Measurements from ENCODE around the gene MTCH1.
"Not testable (repeated sequence)": the region's sequence is repeated elsewhere in the genome, so short reads cannot be mapped to it uniquely, and the experiment has no call there.

The MTCH1 gene

DNA sequence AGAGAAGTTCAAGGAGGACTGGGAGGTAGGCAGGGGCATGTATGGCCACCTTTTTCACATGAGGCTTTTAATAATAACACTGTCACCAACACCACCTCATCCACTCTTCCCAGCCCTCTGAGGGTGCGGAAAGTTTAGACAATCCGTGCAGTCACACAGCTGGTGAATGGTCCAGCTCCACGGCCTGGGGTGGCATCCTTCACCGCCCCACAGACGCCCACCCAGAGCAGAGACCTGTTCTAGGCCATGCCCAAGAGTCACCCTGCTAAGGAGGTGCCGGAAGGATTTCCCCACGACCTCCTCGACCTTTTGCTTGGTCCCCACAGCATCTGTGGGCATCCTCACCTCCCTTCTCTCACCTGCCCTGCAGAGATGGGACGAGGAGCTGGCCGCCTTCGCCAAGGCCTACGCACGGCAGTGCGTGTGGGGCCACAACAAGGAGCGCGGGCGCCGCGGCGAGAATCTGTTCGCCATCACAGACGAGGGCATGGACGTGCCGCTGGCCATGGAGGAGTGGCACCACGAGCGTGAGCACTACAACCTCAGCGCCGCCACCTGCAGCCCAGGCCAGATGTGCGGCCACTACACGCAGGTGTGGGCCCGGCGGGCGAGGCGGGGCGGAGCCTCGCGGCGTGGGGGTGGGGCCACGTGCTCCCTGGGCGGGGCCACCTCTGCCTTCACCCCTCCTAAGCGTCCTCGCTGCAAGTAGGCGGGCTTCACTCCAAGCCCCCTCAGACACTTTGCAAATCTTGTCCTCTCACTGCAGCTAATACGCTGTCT lies 27.0 kb downstream of the MTCH1 start:
- no peak overlapping the region for H3K9ac ChIP-seq (ENCODE audit: low read length in 2 of 2)

GRCh38 chr6:36957773-36958271 lies 28.2 kb downstream of the MTCH1 start:
- Histone ChIP-seq H3K4me3 (ENCODE audit: low read length in 2 of 2) (peak overlapping the region in 1 of 2 donors; percentile 22), H3K9ac (ENCODE audit: low read length in 2 of 2) (no peak overlapping the region), H3K27ac (ENCODE audit: low read length) (no peak overlapping the region), H3K9me3 (ENCODE audit: control insufficient read depth in 2 of 2, low read length in 2 of 2) (no peaks in the 10 kb centered on the region), H3K27me3 (ENCODE audit: control insufficient read depth in 1 of 2, insufficient read depth in 2 of 2, low read length in 2 of 2) (no peaks in the 10 kb centered on the region), H3K36me3 (ENCODE audit: control insufficient read depth in 2 of 2, insufficient read depth in 2 of 2, low read length in 2 of 2) (no peaks in the 10 kb centered on the region), H3K4me1 (ENCODE audit: control insufficient read depth, insufficient read depth, low read length) (peaks cover 3% of the 10 kb centered on the region)

More for the DNA sequence above, 27.0 kb downstream of the MTCH1 start:
- H3K36me3 ChIP-seq (ENCODE audit: control insufficient read depth in 2 of 2, insufficient read depth in 2 of 2, low read length in 2 of 2) = no peaks in the 10 kb centered on the region
- H3K9me3 ChIP-seq (ENCODE audit: control insufficient read depth in 2 of 2, low read length in 2 of 2) = no peaks in the 10 kb centered on the region
- peaks cover 7% of the 10 kb centered on the region for H3K4me1 ChIP-seq (ENCODE audit: control insufficient read depth, insufficient read depth, low read length)
- H3K27ac ChIP-seq (ENCODE audit: low read length) = no peak overlapping the region
- H3K4me3 ChIP-seq (ENCODE audit: low read length in 2 of 2) = no peak overlapping the region
- H3K27me3 ChIP-seq (ENCODE audit: control insufficient read depth in 1 of 2, insufficient read depth in 2 of 2, low read length in 2 of 2) = no peaks in the 10 kb centered on the region

GRCh38 chr6:36956446-36956820 lies 29.6 kb downstream of the MTCH1 start:
- peak overlapping the region in 1 of 2 donors; percentile 57 for H3K4me3 ChIP-seq (ENCODE audit: low read length in 2 of 2)
- no peak overlapping the region for H3K27ac ChIP-seq (ENCODE audit: low read length)
- H3K36me3 ChIP-seq (ENCODE audit: control insufficient read depth in 2 of 2, insufficient read depth in 2 of 2, low read length in 2 of 2) = no peaks in the 10 kb centered on the region
- peaks cover 3% of the 10 kb centered on the region for H3K4me1 ChIP-seq (ENCODE audit: control insufficient read depth, insufficient read depth, low read length)
- no peak overlapping the region for H3K9ac ChIP-seq (ENCODE audit: low read length in 2 of 2)
- no peaks in the 10 kb centered on the region for H3K9me3 ChIP-seq (ENCODE audit: control insufficient read depth in 2 of 2, low read length in 2 of 2)
- H3K27me3 ChIP-seq (ENCODE audit: control insufficient read depth in 1 of 2, insufficient read depth in 2 of 2, low read length in 2 of 2) = no peaks in the 10 kb centered on the region

- peaks cover 3% of the 10 kb centered on the region for H3K4me1 ChIP-seq (ENCODE audit: control insufficient read depth, insufficient read depth, low read length)
- H3K27me3 ChIP-seq (ENCODE audit: control insufficient read depth in 1 of 2, insufficient read depth in 2 of 2, low read length in 2 of 2) = no peaks in the 10 kb centered on the region
- H3K27ac ChIP-seq (ENCODE audit: low read length) = no peak overlapping the region
- H3K9me3 ChIP-seq (ENCODE audit: control insufficient read depth in 2 of 2, low read length in 2 of 2) = no peaks in the 10 kb centered on the region
- H3K36me3 ChIP-seq (ENCODE audit: control insufficient read depth in 2 of 2, insufficient read depth in 2 of 2, low read length in 2 of 2) = no peaks in the 10 kb centered on the region
- no peak overlapping the region for H3K9ac ChIP-seq (ENCODE audit: low read length in 2 of 2)
- H3K4me3 ChIP-seq (ENCODE audit: low read length in 2 of 2) = peak overlapping the region in 1 of 2 donors; percentile 57
These were observed 30.1 kb downstream of the MTCH1 start for GRCh38 chr6:36955671-36956445.

DNA sequence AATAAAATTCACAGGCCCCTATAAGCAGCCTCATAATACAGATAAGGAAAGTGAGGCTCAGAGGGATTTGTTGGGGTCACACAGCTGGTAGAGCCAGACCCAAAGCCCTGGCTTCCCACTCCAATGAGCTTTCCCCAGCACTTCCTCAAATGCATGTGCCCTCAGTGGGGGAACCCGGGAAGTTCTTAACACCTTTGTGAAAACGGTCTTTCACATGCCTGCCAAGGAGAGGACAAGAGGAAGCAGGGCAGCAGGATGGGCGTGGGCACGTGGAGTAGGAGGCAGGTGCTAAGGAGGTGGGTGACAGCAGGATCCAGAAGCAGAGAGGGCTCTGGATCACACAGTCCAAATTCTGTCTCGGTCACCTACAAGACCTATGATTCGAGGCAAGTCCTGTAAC lies 30.9 kb downstream of the MTCH1 start:
- Histone ChIP-seq H3K4me3 (ENCODE audit: low read length in 2 of 2) (peak overlapping the region in 1 of 2 donors; percentile 66), H3K27me3 (ENCODE audit: control insufficient read depth in 1 of 2, insufficient read depth in 2 of 2, low read length in 2 of 2) (no peaks in the 10 kb centered on the region), H3K27ac (ENCODE audit: low read length) (no peak overlapping the region), H3K4me1 (ENCODE audit: control insufficient read depth, insufficient read depth, low read length) (no peaks in the 10 kb centered on the region), H3K9me3 (ENCODE audit: control insufficient read depth in 2 of 2, low read length in 2 of 2) (no peaks in the 10 kb centered on the region), H3K36me3 (ENCODE audit: control insufficient read depth in 2 of 2, insufficient read depth in 2 of 2, low read length in 2 of 2) (no peaks in the 10 kb centered on the region), H3K9ac (ENCODE audit: low read length in 2 of 2) (no peak overlapping the region)

DNA sequence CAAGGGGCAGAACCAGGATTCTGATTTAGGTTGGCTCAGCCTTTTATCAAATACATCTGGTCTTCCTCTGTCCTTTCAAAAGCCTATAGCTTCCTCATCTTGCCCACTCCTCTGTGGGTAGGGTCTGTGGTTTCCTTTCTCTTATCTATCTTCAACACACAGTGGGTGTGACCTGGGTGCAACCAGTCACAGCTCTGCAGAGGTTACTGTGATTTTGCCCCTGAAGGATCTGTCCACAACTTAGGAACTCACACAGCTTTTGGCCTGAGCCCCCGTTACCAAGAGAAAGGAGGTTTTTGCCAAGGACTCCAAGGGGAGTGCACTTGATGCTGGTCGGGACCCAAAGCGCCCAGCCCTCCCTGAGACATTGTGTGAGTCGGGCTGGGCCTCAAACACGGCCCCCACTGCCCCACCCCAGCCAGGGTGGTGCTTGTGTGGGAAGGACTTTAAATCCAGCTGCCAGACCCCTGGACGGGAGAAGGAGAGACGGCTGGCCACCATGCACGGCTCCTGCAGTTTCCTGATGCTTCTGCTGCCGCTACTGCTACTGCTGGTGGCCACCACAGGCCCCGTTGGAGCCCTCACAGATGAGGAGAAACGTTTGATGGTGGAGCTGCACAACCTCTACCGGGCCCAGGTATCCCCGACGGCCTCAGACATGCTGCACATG lies 31.6 kb downstream of the MTCH1 start, which contains the start of gene PI16:
Gene PI16 (plus strand): TSS at position 477 of the 670 bp plus-strand sequence. CDS start 23 bp downstream, at position 500.
- Histone ChIP-seq H3K9me3 (ENCODE audit: control insufficient read depth in 2 of 2, low read length in 2 of 2) (no peaks in the 10 kb centered on the region), H3K27ac (ENCODE audit: low read length) (no peak within 1 kb of the TSS), H3K27me3 (ENCODE audit: control insufficient read depth in 1 of 2, insufficient read depth in 2 of 2, low read length in 2 of 2) (no peaks in the 10 kb centered on the region), H3K4me1 (ENCODE audit: control insufficient read depth, insufficient read depth, low read length) (no peaks in the 10 kb centered on the region), H3K36me3 (ENCODE audit: control insufficient read depth in 2 of 2, insufficient read depth in 2 of 2, low read length in 2 of 2) (no peaks in the 10 kb centered on the region), H3K9ac (ENCODE audit: low read length in 2 of 2) (no peak within 1 kb of the TSS), H3K4me3 (ENCODE audit: low read length in 2 of 2) (peak within 1 kb of the TSS in 1 of 2 donors; percentile 66)

DNA sequence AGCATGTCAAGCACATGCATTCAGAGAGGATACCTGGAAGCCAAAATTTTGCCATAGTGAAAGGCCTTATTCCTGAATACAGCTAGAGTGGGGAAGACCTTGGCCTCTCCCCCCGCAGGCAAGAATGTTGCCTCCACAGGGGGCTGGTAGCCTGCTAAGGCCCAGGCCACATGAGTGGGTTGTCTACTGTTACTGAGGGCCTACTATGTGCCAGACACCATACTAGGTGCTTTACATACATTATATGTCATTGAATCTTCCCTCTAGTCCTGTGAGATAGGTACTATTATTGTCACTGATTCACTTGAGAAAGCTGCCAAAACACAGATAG lies 32.1 kb downstream of the MTCH1 start:
- Histone ChIP-seq H3K4me3 (ENCODE audit: low read length in 2 of 2) (no peak overlapping the region), H3K27ac (ENCODE audit: low read length) (no peak overlapping the region), H3K9me3 (ENCODE audit: control insufficient read depth in 2 of 2, low read length in 2 of 2) (no peaks in the 10 kb centered on the region), H3K4me1 (ENCODE audit: control insufficient read depth, insufficient read depth, low read length) (no peaks in the 10 kb centered on the region), H3K36me3 (ENCODE audit: control insufficient read depth in 2 of 2, insufficient read depth in 2 of 2, low read length in 2 of 2) (no peaks in the 10 kb centered on the region), H3K9ac (ENCODE audit: low read length in 2 of 2) (no peak overlapping the region), H3K27me3 (ENCODE audit: control insufficient read depth in 1 of 2, insufficient read depth in 2 of 2, low read length in 2 of 2) (no peaks in the 10 kb centered on the region)

- no peak overlapping the region for H3K27ac ChIP-seq (ENCODE audit: low read length)
These were observed 36.4 kb downstream of the MTCH1 start for GRCh38 chr6:36949636-36950035.

DNA sequence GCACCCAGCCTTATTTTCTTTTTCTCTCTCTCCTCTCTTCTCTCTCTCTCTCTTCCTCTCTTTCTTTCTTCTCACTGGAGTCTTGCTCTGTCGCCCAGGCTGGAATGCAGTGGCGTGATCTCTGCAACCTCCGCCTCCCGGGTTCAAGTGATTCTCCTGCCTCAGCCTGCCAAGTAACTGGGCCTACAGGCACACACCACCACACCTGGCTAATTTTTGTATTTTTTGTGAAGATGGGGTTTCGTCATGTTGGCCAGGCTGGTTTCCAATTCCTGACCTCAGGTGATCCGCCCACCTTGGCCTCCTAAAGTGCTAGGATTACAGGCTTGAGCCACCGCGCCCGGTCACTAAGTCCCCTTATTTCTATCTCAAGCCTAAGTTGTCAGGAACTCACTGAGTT lies 36.9 kb downstream of the MTCH1 start:
- H3K27ac ChIP-seq (ENCODE audit: low read length); H3K27me3 ChIP-seq (ENCODE audit: control insufficient read depth in 1 of 2, insufficient read depth in 2 of 2, low read length in 2 of 2); H3K9ac ChIP-seq (ENCODE audit: low read length in 2 of 2); H3K9me3 ChIP-seq (ENCODE audit: control insufficient read depth in 2 of 2, low read length in 2 of 2); H3K4me3 ChIP-seq (ENCODE audit: low read length in 2 of 2); H3K36me3 ChIP-seq (ENCODE audit: control insufficient read depth in 2 of 2, insufficient read depth in 2 of 2, low read length in 2 of 2); H3K4me1 ChIP-seq (ENCODE audit: control insufficient read depth, insufficient read depth, low read length): not testable (repeated sequence)

More at GRCh38 chr6:36949636-36950035, 36.4 kb downstream of the MTCH1 start:
- Histone ChIP-seq H3K36me3 (ENCODE audit: control insufficient read depth in 2 of 2, insufficient read depth in 2 of 2, low read length in 2 of 2) (no peaks in the 10 kb centered on the region), H3K4me3 (ENCODE audit: low read length in 2 of 2) (no peak overlapping the region), H3K4me1 (ENCODE audit: control insufficient read depth, insufficient read depth, low read length) (no peaks in the 10 kb centered on the region), H3K27me3 (ENCODE audit: control insufficient read depth in 1 of 2, insufficient read depth in 2 of 2, low read length in 2 of 2) (no peaks in the 10 kb centered on the region), H3K9ac (ENCODE audit: low read length in 2 of 2) (no peak overlapping the region), H3K9me3 (ENCODE audit: control insufficient read depth in 2 of 2, low read length in 2 of 2) (no peaks in the 10 kb centered on the region)

DNA sequence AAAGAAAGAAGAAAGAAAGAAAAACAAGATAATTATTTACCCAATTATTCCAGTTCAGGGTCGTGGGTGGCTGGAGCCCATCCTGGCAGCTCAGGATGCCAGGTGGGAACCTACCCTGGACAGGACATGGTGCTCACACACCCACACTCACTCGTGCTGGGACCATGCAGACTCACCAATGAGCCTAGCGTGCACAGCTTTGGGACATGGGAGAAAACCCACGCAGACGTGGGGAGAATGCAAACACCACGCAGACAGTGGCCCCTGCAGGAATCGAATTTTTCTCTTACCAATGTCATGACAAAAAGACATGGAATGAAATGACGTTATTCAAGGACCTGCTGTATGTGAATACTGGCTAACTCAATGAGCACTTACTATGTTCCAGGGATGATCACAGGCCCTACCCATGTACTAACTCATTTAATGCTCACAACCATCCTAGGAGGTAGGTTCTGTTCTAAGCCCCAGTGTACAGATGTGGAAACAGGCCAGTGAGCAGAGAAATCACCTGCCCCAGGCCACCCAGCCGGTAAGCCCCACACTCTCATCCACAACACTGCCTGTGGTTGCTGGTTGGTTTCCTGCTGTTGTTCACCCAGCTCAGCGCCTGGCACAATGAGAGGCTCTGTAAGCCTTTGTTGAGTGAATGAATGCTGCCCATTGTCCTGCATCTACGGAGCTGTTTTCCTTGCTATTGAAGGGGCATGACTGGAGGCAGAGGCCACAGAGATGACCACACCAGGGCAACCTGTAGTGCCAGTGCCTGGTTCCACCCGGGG lies 38.2 kb downstream of the MTCH1 start:
- no peaks in the 10 kb centered on the region for H3K36me3 ChIP-seq (ENCODE audit: control insufficient read depth in 2 of 2, insufficient read depth in 2 of 2, low read length in 2 of 2)
- H3K27me3 ChIP-seq (ENCODE audit: control insufficient read depth in 1 of 2, insufficient read depth in 2 of 2, low read length in 2 of 2) = no peaks in the 10 kb centered on the region
- H3K4me3 ChIP-seq (ENCODE audit: low read length in 2 of 2) = no peak overlapping the region
- no peaks in the 10 kb centered on the region for H3K9me3 ChIP-seq (ENCODE audit: control insufficient read depth in 2 of 2, low read length in 2 of 2)
- no peak overlapping the region for H3K27ac ChIP-seq (ENCODE audit: low read length)
- H3K4me1 ChIP-seq (ENCODE audit: control insufficient read depth, insufficient read depth, low read length) = no peaks in the 10 kb centered on the region
- no peak overlapping the region for H3K9ac ChIP-seq (ENCODE audit: low read length in 2 of 2)
